Head of caudate nucleus (tissue), 42 donors: ENCODE measurements around the gene LAMA3.

Experiments used
- DNase-seq, 42 donors: peaks; one replicate each; pipeline versions ENCODE4 v3.0.0 to v3.0.0-alpha.2; 2020 to 2021; ENCODE audit warnings: mixed read lengths in 7 of 42
- intact Hi-C: fragments of 100-400 bp; cut with DNase I; formaldehyde crosslinking; loops from one replicate; pipeline ENCODE4 v1.15.0; 2022

LAMA3 gene

DNA sequence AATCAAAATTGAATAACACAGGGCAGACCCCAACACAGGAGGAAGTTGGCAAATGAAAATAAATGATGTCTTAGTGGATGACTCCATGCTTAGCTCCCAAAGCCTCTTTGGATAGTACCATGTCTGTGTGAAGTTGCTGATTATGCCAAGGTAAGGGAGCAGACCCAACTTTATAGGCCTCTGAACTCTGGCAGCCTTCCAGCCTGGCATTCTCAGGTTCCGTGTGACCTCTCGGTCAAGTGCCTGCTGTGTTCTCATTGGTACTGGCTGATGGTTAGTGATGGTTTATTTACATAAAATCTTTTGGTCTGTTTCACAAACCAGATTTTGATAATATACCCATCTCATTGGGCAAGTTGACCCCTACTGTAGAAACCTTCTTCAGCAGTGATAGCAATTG is 213.1 kb downstream of the LAMA3 start:
- no peak for DNase-seq
- intact Hi-C loops: no loop called here

- no peak for DNase-seq
- intact Hi-C loops: no loop called here
Observed at GRCh38 chr18:23903971-23904370, 214.7 kb downstream of the LAMA3 start.

DNA sequence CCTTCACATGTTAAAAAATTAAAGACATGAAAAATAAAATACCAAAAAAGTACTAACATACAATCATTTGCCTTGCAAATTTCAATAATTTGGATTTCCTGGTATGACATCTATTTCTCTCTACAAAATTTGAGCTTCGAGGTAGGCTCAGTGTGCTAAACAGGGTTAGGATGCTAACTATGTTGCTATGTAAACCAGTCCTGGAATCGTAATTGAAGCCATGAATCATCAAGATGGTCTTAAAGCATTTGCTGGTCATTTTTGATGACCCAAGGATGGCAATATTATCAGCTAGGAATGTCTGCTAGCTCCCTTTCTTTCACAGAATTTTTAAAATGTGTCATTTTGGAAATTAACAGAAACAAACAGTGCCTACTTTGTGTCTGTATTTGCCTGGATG is 217.4 kb downstream of the LAMA3 start:
- intact Hi-C loops: no loop called here

DNA sequence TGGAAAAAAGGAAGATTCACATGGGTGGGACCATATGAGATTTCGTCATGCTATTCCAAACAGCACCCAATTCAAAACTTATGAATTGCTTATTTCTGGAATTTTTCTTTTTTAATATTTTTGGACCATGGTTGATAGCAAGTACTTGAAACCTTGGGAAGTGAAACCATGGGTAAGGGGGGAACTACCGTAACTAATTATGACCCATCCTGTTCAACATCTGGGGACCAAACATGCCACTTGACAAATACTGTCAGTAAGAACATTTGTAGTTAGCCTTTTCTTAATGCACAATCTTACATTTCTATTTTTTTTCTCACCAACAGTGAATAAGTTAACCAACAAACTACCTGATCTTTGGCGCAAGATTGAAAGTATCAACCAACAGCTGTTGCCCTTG is 219.6 kb downstream of the LAMA3 start:
- no peak for DNase-seq
- intact Hi-C loops: no loop called here

More for the DNA sequence above, 217.4 kb downstream of the LAMA3 start:
- no peak for DNase-seq

GRCh38 chr18:23910032-23910431 is 220.8 kb downstream of the LAMA3 start:
- intact Hi-C loops: no loop called here
- no peak for DNase-seq

DNA sequence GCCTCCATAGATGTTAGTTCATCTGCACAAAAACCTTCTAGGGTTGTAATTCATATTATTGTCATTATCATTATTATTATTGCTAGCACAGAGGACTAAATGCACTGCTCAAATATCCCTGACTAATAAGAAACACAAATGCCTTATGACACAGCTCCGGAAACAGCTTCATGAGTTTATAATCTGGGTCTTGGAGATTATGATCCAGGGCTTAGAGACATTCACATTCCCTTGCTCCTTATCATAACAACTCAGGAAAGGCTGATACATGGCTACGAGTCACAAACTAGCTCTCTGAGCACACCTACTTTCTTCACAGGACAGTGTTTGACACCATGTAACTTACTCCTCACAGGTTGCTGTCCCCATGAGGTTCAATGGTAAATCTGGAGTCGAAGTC is 223.1 kb downstream of the LAMA3 start:
- no peak for DNase-seq
- intact Hi-C loops: no loop called here

- intact Hi-C loops: no loop called here
- no peak for DNase-seq
Observed at GRCh38 chr18:23916338-23916737, 227.1 kb downstream of the LAMA3 start.

GRCh38 chr18:23918395-23919032 is 229.3 kb downstream of the LAMA3 start:
- peak; percentile 24 to 90 (median 74) for DNase-seq
- intact Hi-C loops: no loop called here

GRCh38 chr18:23920054-23920453 is 230.8 kb downstream of the LAMA3 start:
- DNase-seq: no peak
- intact Hi-C loops: no loop called here

GRCh38 chr18:23921716-23922285 is 232.5 kb downstream of the LAMA3 start:
- intact Hi-C loops: no loop called here
- peak in 1 of 42 donors; percentile 20 for DNase-seq

- intact Hi-C loops: no loop called here
- DNase-seq: no peak
Observed at GRCh38 chr18:23922939-23923338, 233.7 kb downstream of the LAMA3 start.

DNA sequence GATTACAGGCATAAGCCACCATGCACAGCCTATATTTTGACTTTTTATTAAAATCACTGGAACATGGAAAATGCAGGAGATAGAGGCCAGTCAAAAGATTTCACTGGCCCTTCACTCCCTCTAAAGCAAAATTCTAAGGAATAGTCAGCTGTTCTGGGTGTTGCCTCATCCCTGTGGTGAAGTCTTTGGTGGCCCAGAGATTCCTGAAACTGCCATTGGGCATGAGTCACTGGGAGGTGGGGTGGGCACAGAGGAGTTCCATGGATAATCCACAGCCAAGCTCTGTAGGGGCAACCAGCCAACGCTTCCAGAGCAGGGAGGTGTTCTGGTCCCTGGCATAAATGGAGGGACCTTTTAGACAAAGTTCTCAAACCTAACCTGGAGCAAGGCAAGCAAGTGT is 235.6 kb downstream of the LAMA3 start:
- intact Hi-C loops: no loop called here
- peak in 3 of 42 donors; percentile 13 to 40 (median 18) for DNase-seq

DNA sequence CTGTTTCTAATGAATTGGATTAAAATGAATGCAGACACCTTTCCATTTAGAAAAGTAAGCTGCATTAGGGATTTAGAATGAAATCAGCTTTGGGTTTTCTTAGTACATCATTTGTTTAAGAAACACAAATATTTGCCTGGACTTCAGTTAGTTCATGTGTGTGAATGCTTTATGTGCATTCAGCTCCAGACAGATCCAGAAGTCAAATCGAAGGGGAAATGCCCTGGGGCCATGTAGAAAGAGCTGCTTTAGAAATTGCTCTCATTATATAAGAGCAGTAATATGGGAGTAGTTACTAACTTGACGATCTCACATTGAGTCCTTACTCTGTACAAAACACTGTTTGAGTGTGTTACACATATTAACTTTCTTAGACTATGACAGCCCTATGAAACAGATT is 237.3 kb downstream of the LAMA3 start:
- DNase-seq: no peak
- intact Hi-C loops: no loop called here

GRCh38 chr18:23927821-23928746 is 238.8 kb downstream of the LAMA3 start:
- DNase-seq: peak in 5 of 42 donors; percentile 8 to 49 (median 39)

GRCh38 chr18:23929362-23929930 is 240.2 kb downstream of the LAMA3 start:
- intact Hi-C loops: no loop called here
- DNase-seq: no peak

More at GRCh38 chr18:23927821-23928746, 238.8 kb downstream of the LAMA3 start:
- intact Hi-C loops: no loop called here

GRCh38 chr18:23930002-23930401 is 240.7 kb downstream of the LAMA3 start:
- intact Hi-C loops: no loop called here
- DNase-seq: no peak

DNA sequence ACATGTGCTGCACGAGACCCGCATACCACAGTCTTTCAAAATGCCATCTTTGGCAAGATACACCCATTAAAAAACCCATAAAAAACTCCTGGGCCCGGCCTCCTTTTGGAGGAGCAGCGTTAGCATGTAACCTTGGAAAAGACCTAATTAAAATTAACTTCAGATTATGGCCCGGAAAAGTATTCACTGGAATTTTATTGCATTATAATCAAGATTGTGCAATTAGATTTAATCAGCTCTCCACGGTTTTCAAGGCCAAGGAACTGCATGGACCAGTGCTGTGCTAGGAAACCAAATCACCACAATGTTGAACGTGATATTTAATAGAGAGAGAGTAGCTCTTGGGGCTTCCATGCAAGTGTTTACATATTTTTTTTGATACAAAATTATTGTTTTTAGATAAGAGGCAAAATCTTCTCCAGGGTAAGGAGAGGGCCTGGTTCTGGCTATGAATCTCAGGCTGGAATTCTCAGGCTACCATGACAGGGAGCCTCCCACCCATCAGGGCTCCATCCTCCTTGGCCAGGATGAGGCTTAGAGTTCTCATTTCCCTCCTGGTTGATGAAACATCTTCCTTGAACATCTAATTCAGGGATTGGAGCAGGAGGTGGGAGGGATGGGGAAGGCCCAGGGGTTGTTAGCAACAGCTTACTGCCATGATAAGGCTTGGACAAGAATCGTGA is 243.3 kb downstream of the LAMA3 start:
- intact Hi-C loops: no loop called here
- DNase-seq: no peak

DNA sequence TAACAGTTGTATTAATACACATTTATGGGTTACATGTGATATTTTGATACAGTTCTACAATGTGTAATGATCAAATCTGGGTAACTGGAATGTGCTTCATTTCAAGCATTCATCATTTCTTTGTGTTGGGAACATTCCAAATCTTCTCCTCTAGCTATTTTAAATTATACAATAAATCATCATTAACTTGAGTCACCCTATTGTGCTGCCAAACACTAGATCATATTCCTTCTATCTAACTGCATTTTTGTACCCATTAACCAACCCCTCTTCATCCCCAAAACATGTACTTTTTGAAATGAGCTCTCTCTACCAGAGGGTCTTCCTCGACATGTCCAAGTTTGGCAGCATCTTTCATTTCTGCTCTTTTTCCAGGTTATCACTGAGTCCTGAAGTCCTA is 244.2 kb downstream of the LAMA3 start:
- DNase-seq: no peak
- intact Hi-C loops: no loop called here

DNA sequence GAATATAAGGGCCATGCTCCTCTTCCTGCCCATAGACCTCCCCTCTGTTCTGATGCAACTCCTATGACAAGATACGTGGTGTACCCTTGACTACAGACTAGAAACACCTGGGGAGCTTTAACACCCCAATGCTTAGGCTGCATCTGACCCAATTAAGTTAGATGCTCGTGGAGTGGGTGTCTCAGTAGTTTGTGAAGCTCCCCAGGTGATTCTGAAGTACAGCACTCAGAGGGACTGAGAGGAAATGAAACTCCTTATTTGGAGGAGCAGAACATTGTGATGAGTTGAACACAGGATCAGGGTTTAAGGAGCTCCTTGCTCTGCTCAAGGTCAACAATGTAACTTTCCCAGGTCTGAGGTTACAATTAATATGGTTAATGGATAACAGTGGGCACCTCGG is 245.0 kb downstream of the LAMA3 start:
- intact Hi-C loops: no loop called here
- no peak for DNase-seq
